HepG2 (cell line): Measurements from ENCODE around the gene PHF23. TPM values are rescaled to one million over a fixed set of nuclear protein-coding genes. Genes with fewer than 3 reads are reported as not detected.

Source experiments
- ARID4A ChIP-seq: sonication (generic); formaldehyde crosslinking; IDR thresholded peaks from 2 replicates; pipeline ENCODE4 v1.5.0; 2020; ENCODE audit warnings: mild to moderate bottlenecking, missing genetic modification reagents, borderline replicate concordance
- ARNT ChIP-seq: fragments of 450-650 bp; IDR thresholded peaks from 2 replicates; pipeline ENCODE4 v1.6.1; 2017
- ASH2L ChIP-seq: fragments of 300-600, 200-600 bp; sonication (generic); IDR thresholded peaks from 2 replicates; pipeline ENCODE4 v1.7.0; 2017; ENCODE audit warnings: low read depth, mild to moderate bottlenecking, moderate library complexity, mixed read lengths, low read length; ENCODE audit not compliant: insufficient read length
- BORCS8-MEF2B ChIP-seq: sonication (generic); formaldehyde crosslinking; IDR thresholded peaks from 2 replicates; pipeline ENCODE4 v1.8.0; 2022; ENCODE audit warnings: mild to moderate bottlenecking, missing genetic modification reagents
- GZF1 ChIP-seq: sonication (generic); formaldehyde crosslinking; IDR thresholded peaks from 2 replicates; pipeline ENCODE4 v1.5.1; 2020; ENCODE audit warnings: mild to moderate bottlenecking, missing genetic modification reagents
- HNRNPLL ChIP-seq: fragments of 200-400 bp; formaldehyde crosslinking; IDR thresholded peaks from 2 replicates; pipeline ENCODE4 v1.6.1; 2017; ENCODE audit warnings: mild to moderate bottlenecking, low read depth, low read length; ENCODE audit not compliant: poor library complexity, severe bottlenecking
- MAZ ChIP-seq, 2 experiments: sonication (generic) in 1 of 2; formaldehyde crosslinking in 1 of 2; IDR thresholded peaks; 2 replicates each; pipeline versions ENCODE4 v1.5.0 to v1.6.1; 2012 to 2020; ENCODE audit warnings: low read depth in 2 of 2, mild to moderate bottlenecking in 2 of 2, borderline replicate concordance in 1 of 2, improper control_type of control experiment in 1 of 2, low read length in 1 of 2, missing genetic modification reagents in 1 of 2, moderate library complexity in 1 of 2
- MXD4 ChIP-seq: IDR thresholded peaks from 2 replicates; pipeline ENCODE4 v1.6.1; 2016; ENCODE audit warnings: mild to moderate bottlenecking, missing biosample characterization, missing genetic modification reagents
- MXI1 ChIP-seq: IDR thresholded peaks from 3 replicates; pipeline ENCODE4 v1.6.1; 2012; ENCODE audit warnings: low read depth, low read length, inconsistent platforms, borderline replicate concordance
- POLR2A ChIP-seq, 2 experiments: IDR thresholded peaks; 2 replicates each; pipeline ENCODE4 v1.6.1; 2011; ENCODE audit warnings: low read depth in 2 of 2, low read length in 2 of 2, mild to moderate bottlenecking in 1 of 2, moderate library complexity in 1 of 2; ENCODE audit not compliant: insufficient read depth in 1 of 2
- POLR2G ChIP-seq: fragments of 200-400 bp; formaldehyde crosslinking; IDR thresholded peaks from 2 replicates; pipeline ENCODE4 v1.6.1; 2018; ENCODE audit warnings: mild to moderate bottlenecking, low read depth, low read length, moderate library complexity
- RBFOX2 ChIP-seq: fragments of 200-400 bp; formaldehyde crosslinking; IDR thresholded peaks from 2 replicates; pipeline ENCODE4 v1.6.1; 2017; ENCODE audit warnings: low read depth, mild to moderate bottlenecking, low read length
- TAF1 ChIP-seq: sonication (generic); formaldehyde crosslinking; IDR thresholded peaks from 2 replicates; pipeline ENCODE4 v1.4.0; 2020; ENCODE audit warnings: missing genetic modification reagents
- ZNF124 ChIP-seq: sonication (generic); formaldehyde crosslinking; IDR thresholded peaks from 2 replicates; pipeline ENCODE4 v1.4.0; 2020; ENCODE audit warnings: missing genetic modification reagents
- ZNF274 ChIP-seq: sonication (generic); formaldehyde crosslinking; IDR thresholded peaks from 2 replicates; pipeline ENCODE4 v1.5.1; 2020; ENCODE audit warnings: mild to moderate bottlenecking, missing genetic modification reagents
- ZNF296 ChIP-seq: sonication (generic); formaldehyde crosslinking; conservative IDR thresholded peaks from 2 replicates; pipeline ENCODE4 v1.5.0; 2020; ENCODE audit warnings: mild to moderate bottlenecking, missing genetic modification reagents
- ZNF350 ChIP-seq: sonication (generic); formaldehyde crosslinking; IDR thresholded peaks from 2 replicates; pipeline ENCODE4 v1.4.0; 2020; ENCODE audit warnings: mild to moderate bottlenecking, low read depth, missing genetic modification reagents, borderline replicate concordance
- ZNF484 ChIP-seq: sonication (generic); formaldehyde crosslinking; IDR thresholded peaks from 2 replicates; pipeline ENCODE4 v1.5.1; 2020; ENCODE audit warnings: mild to moderate bottlenecking, low read depth, missing genetic modification reagents, borderline replicate concordance
- ZNF605 ChIP-seq: sonication (generic); formaldehyde crosslinking; IDR thresholded peaks from 2 replicates; pipeline ENCODE4 v1.8.0; 2022; ENCODE audit warnings: mild to moderate bottlenecking, missing genetic modification reagents
- ZNF883 ChIP-seq: sonication (generic); formaldehyde crosslinking; IDR thresholded peaks from 2 replicates; pipeline ENCODE4 v1.5.1; 2020; ENCODE audit warnings: mild to moderate bottlenecking, missing genetic modification reagents; ENCODE audit errors: not compliant biosample characterization
- polyA plus RNA-seq, 8 experiments: library from polyadenylated mRNA; depleted of rRNA in 3 of 8; stranded (reverse) in 7 of 8; unstranded in 1 of 8; fragments of >200 nt; fragmentation: Illumina TruSeq in 4 of 8; extraction: Trizol in 4 of 8; gene quantifications; 2 replicates each; pipeline versions ENCODE4 v1.2.1 to v1.2.3, GENCODE V29; 2011 to 2016; ENCODE audit warnings: low read depth in 4 of 8, missing spikeins in 1 of 8, mixed read lengths in 1 of 8; ENCODE audit not compliant: insufficient read depth in 1 of 8
- total RNA-seq, 5 experiments: library from RNA; depleted of rRNA; stranded (reverse); fragments of >200 nt; fragmentation: Illumina TruSeq; extraction: Trizol; gene quantifications; 2 replicates each; pipeline ENCODE4 v1.2.3, GENCODE V29; 2016; ENCODE audit warnings: low read depth in 1 of 5
- TF ChIP-seq, protein P1 (sequence below): sonication (generic); formaldehyde crosslinking; IDR thresholded peaks from 2 replicates; pipeline ENCODE4 v1.4.0; 2020; ENCODE audit warnings: missing genetic modification reagents

The PHF23 gene
- total and polyA plus RNA-seq, 2 of the 13 experiments (the other 11 are each of a cell fraction or from before 2014, with no cell fraction given) = 27.6 to 33.2 TPM

- peak; percentile 98 for TF ChIP-seq MXI1
- peak; percentile 64; the same call in 1 of the 2 replicates for TF ChIP-seq MXD4 (CRISPR knock-in tag)
- peak; percentile 73 for TF ChIP-seq MAZ (IDR thresholded peaks at IDR 0.05; ENCODE audit: borderline replicate concordance, low read depth, low read length)
- no peak for TF ChIP-seq MAZ (CRISPR knock-in tag; IDR thresholded peaks at IDR 0.05; ENCODE audit: low read depth)
- TF ChIP-seq ZNF883 (CRISPR knock-in tag) = no peak
- TF ChIP-seq ZNF274 = 0 out of 2 replicates have a peak, but pooled peaks have one; percentile 2
- TF ChIP-seq GZF1 = no peak
- peak; percentile 48; the same call in 1 of the 2 replicates for TF ChIP-seq ARID4A (CRISPR knock-in tag)
- TF ChIP-seq POLR2G = 0 out of 2 replicates have a peak, but pooled peaks have one; percentile 28
- no peak for TF ChIP-seq ZNF296 (CRISPR knock-in tag)
- no peak for TF ChIP-seq ZNF124 (CRISPR knock-in tag)
- TF ChIP-seq POLR2A (IDR thresholded peaks at IDR 0.05; ENCODE audit: insufficient read depth in 1 of 2, low read depth in 2 of 2, low read length in 2 of 2) = peak; percentile 44 to 58; a peak in 1 of 4 replicates
- peak; percentile 58; the same call in 1 of the 2 replicates for TF ChIP-seq ZNF350
- peak; percentile 32 for TF ChIP-seq ASH2L
- peak; percentile 65 for TF ChIP-seq HNRNPLL
- TF ChIP-seq RBFOX2 = peak; percentile 56
- peak; percentile 53; the same call in 1 of the 2 replicates for TF ChIP-seq ZNF605
- TF ChIP-seq BORCS8-MEF2B = 0 out of 2 replicates have a peak, but pooled peaks have one; percentile 4
- 0 out of 2 replicates have a peak, but pooled peaks have one; percentile 67 for TF ChIP-seq ZNF484 (CRISPR knock-in tag)
- peak; percentile 15; the same call in 1 of the 2 replicates for TF ChIP-seq TAF1 (CRISPR knock-in tag)
- no peak for TF ChIP-seq ARNT
- TF ChIP-seq, protein P1, sequence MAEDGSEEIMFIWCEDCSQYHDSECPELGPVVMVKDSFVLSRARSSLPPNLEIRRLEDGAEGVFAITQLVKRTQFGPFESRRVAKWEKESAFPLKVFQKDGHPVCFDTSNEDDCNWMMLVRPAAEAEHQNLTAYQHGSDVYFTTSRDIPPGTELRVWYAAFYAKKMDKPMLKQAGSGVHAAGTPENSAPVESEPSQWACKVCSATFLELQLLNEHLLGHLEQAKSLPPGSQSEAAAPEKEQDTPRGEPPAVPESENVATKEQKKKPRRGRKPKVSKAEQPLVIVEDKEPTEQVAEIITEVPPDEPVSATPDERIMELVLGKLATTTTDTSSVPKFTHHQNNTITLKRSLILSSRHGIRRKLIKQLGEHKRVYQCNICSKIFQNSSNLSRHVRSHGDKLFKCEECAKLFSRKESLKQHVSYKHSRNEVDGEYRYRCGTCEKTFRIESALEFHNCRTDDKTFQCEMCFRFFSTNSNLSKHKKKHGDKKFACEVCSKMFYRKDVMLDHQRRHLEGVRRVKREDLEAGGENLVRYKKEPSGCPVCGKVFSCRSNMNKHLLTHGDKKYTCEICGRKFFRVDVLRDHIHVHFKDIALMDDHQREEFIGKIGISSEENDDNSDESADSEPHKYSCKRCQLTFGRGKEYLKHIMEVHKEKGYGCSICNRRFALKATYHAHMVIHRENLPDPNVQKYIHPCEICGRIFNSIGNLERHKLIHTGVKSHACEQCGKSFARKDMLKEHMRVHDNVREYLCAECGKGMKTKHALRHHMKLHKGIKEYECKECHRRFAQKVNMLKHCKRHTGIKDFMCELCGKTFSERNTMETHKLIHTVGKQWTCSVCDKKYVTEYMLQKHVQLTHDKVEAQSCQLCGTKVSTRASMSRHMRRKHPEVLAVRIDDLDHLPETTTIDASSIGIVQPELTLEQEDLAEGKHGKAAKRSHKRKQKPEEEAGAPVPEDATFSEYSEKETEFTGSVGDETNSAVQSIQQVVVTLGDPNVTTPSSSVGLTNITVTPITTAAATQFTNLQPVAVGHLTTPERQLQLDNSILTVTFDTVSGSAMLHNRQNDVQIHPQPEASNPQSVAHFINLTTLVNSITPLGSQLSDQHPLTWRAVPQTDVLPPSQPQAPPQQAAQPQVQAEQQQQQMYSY (CRISPR knock-in tag) = no peak
These were observed 42.1 kb upstream of the PHF23 start, which contains the start of gene SLC2A4 (continued) for GRCh38 chr17:7281074-7281952.
